GM18508 (cell line): Measurements from ENCODE around the gene HIPK2.
"Not testable (repeated sequence)": the region's sequence is repeated elsewhere in the genome, so short reads cannot be mapped to it uniquely, and the experiment has no call there.

Source experiments
- ATAC-seq: cut with Tn5 transposase; IDR thresholded peaks from one replicate; pipeline ENCODE4 v1.9.1; 2021; ENCODE audit warnings: moderate number of reproducible peaks; ENCODE audit not compliant: insufficient read depth, unreplicated experiment

Gene HIPK2

DNA sequence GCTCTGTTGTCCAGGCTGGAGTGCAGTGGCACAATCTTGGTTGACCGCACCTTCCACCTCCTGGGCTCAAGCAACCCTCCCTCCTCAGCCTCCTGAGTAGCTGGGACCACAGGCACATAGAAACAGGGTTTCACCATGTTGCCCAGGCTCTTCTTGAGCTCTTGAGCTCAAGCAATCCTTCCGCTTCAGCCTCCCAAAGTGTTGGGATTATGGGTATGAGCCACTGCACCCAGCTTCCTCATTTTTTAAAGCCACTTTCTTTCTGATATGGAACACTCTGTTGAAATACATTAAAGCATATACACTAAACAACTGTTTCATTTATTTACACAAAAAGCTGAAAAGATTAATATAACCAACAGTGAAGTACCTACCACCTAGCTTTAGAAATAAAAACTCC lies 137.1 kb downstream of the HIPK2 start:
- ATAC-seq = no peak

DNA sequence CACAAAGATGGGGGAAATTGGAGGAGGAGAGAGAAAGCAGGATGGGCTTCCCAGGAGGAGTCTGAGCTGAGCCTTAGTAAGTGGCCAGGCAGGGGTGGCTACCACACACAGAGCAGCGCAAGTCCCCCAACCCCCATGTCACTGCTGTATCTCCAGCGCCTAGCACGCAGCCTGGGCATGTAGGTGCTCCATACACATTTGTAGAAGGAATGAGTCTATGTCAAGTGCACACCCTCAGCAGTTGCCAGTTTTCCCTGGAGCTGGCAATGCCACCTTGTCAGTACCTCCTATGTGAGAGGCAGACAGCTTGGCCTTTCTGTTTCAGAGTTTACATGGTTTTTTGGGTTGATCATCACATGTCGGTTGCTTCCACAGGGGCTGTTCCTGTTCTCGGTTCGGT lies 138.2 kb downstream of the HIPK2 start:
- ATAC-seq = no peak

DNA sequence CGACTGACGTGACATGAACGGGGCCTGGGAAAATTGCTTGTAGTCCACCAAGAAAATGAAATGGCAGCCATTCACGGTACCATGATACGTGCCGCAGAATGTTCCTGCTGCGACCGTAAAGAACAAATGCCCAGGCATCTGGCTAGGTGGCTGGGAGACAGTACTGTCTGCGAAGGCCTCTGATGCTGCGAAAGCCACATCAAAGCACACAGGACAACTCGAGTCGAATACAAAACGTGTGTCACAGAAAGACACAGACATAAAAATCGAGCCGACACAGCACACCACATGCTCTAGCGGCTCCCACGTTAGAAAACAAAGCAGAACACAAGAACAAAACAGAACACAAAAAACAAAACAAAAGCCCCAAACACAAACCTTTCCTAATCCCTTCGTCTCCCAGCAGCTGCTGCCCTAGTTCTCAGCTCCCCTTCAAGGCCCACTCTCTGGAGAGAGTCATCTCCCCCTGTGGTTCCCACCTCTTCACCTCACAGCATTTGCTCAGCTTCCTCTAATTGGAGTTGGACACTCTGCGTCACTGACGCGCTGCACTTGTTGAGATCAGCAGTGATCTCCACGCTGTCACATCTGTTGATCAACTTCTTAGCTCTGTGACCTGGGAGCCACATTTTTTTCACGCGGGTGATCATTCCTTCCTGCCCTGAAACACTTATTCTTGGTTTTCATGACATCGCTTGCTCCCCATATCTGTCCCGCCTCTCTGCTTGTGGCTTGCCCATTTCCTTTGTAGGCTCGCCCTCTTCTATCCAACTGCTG lies 142.1 kb downstream of the HIPK2 start:
- ATAC-seq = no peak

DNA sequence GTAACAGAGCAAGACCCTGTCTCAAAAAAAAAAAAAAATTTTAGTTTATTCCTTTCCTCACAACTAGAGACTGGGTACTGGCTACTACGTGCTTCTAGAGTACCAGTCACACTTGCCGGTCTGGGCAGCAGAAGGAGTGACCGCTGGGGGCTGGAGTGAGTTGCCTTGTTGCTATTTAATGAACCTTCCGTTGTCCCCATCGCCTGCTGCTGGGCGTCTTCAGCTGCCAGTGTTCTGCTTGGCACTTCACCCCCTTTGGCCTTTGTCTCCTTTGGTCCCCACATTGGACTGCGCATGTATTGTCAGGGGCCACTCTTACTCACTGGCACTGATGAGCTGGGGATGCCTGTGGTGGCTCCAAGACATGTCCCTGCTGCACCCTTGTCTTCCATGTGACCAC lies 143.7 kb downstream of the HIPK2 start:
- no peak for ATAC-seq

DNA sequence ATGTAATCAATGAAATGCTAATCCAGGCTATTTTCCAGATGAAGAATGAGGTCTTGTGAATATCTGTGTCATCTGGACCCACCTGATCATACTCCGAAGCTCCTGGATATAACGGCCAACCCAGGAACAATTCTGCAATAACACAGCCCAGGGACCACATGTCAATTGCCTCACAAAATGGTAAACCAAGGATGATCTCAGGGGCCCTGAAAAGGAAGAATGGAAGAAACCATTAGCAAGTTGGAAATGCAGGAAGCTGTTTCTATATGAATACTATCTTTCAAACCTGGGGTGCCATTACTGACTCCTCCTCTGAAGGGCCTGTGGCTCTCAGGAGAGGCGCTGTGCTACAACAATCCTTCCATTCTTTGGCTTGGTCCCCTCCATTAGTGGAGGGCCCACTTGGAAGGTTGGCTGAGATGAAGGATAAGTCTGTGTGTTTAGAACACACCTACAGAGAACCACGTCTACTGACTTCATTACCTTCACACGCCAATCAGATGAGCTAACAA lies 146.2 kb downstream of the HIPK2 start:
- no peak for ATAC-seq

DNA sequence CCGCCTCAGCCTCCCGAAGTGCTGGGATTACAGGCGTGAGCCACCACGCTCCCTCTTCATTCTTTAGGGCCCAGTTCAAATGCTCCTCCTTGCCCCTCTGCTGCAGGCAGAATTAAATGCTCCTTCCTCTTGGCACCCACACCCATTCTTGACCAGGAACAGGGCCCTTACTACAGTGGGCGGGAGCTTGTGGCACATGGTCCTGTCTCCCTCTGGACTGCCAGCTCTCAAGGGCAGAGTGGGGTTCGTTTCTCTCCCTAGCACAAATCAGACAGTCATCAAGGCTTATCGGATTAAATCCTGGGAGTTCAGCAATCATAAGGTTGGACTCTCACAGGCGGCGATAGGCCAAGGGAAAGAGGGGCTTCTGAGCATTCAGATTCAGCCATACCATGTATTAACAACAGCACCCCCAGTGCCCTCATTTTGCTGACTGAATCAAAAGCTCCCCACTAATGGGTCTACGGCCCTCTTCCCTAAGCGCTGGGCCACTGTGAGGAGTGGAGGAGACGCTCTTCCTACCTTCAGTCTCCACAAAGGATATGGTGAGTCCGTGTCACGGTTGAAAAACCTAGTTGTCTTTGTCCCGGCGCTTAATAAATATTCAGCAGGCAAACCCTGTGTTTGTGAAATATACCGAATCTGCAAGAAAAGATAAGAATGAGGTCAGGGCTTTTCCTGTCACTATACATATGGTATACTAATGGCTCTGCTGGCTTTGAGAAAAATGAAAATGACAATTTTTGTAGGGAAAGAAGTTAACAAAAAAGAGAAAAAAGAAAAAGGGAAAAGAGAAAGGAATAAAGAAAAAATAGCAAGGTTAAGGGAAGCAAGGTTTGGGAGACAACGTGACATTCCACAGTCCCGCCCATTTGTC lies 146.9 kb downstream of the HIPK2 start:
- ATAC-seq = no peak

DNA sequence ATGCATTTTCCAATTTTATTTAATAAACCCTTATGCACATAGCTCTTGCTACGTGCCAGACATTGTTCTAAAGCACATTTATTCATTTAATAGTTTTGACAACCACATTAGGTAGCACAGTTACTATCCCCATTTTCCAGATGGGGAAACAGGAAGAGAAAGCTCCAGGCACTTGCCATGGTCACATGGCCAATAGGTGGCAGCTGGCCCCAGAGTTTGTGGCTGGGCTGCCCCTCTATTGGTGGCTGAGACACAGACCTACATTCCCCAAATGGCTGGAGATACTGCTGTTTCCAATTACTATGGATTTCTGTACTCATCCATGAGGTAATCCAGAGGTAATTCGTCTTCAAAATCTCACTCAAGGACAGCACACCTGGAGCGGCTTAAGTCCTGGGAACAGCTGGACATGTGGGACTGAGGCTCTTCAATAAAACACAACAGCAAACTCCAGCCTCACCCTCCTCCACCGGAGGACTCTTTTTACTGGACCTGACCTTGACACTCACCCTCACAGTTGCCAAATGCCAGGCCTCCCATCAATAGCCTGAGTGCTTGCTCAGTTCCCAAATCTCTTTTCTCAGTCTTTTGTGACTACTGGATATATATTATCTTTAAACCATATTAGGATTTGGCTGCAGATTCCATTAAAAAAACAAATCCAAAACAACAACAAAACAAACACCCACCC lies 148.3 kb downstream of the HIPK2 start:
- no peak for ATAC-seq

DNA sequence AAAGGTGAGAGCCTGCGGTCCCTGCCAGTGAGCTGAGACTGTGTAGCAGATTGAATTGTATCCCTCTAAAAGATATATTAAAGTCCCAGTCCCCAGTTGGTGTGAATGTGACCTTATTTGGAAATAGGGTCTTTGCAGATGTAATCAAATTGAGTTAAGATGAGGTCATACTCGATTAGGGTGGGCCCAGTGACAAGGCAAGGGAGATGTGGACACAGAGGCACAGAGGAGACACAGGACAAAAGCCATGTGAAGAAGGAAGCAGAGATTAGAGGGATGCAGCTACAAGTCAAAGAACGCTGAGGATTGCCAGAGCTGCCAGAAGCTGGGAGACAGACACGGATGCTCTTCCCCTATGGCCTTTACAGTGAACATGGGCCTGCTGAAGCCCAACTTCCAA lies 150.0 kb downstream of the HIPK2 start:
- ATAC-seq = no peak

DNA sequence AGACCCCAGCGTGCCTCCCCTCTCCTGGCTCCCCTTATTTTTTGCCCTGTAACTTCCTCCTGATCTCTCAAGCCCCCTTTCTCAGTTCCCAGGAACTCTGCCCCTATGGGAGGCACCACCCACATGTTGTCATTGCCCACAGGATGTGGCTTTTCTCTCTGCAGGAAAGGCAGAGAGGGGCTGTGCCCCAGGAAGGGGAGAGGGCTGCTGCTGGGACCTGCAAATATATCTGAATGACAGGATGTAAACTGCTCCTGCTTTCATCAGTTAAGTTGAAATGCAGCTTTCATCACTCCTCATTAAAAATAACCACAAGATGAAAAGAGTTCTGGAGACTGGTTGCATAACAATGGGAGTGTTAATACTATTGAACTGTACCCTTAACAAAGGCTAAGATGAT lies 151.0 kb downstream of the HIPK2 start:
- ATAC-seq = no peak

DNA sequence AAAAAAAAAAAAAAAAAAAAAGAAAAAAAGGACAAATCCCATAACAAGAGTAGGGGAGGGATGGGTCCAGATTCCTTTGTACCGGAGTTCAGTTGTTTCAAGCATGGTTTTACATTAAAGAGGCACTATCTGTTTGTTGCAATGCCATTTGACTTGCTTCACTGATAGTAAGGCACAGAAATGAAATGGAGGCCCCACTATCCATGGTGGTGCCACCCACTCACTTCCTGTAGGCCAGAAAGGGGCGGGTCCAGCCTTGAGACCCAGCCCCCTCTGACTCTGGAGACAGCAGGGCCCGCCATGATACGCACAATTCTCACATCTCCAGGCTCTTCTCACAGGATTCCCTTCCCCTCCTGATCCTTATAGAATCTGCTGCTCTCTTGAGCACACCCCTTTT lies 154.3 kb downstream of the HIPK2 start:
- no peak for ATAC-seq

DNA sequence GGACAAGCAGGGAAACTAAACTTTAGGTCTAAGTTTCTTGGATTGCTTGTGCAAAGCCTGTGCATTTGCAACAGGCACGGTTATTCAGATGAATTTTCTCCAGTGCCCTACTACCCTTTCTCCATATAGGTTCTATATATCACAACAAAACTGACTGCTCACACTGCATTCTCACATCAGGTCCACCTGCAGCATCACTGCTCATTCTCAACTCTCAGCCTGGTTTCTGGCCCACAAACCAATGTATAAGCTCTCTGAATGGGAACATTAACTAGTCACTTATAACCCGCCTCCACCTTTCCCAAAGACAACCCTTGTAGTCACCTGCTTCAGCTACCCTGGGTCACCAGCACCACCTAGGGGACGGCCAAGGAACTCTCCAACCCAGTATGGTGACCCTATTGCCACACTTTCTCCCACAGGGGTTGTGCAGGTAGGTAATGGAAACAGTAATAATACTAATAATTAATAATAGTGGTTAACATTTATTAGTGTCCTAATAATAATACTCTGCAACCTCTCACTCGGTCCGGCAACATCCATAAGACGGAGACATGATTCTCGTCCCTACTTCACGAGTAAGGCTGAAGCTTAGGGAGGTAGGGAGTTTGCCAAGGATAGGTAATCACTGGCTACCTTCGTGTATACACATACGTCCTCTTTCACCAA lies 157.0 kb downstream of the HIPK2 start:
- no peak for ATAC-seq

DNA sequence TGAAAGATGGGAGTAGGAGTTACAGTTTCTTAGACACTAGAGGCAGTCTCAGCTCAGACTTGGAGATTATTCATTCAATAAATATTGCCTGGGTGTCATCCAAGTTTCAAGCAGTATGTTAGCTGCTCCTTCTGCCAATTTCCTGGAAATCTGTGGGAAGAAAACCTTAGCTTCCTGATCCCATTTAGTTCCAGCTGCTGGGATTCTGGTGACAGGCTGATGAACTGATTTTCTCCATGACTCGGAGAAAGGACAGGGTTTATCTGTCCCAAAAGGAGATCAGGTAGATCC lies 158.5 kb downstream of the HIPK2 start:
- ATAC-seq = no peak

DNA sequence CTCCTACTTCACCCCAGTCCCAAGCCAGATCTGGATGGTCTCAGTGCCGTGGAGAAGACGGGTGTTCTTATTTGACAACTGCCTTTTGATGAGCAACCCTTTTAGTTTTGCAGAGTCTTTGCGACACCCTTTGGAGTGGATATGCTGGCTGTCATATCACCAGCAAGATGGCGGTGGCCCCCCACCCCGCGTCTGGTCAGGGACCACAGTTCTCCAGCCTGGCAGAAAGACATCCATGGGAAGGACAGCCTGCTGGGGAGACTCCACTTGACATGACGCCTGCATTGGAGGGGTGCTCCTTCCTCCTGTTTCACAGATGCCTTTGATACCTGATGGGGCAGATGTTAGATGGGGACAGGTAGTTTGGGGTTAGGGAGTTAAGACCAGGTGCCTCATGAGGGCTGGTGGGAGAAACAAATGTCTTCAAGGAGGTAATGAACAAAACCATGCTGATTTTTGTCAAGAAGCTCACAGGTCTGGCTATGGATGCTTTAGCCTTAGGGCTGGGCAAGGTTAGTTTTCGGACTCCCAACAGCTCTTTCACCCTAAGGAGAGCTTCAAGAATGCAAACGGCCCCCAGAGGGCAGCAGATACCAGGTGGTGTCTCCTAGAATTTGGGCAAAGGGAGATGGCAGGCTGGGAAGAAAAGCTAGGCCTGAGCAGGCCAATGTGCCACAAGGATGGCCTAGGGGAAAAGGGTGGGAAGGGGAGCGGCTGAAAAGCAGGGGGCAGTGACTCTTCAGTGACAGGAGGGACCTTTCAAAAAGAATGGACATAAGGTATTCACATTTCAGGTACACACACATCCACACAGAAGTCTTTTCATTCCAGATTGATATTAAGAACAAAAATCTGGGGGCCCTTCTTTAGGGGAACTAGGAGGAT lies 159.1 kb downstream of the HIPK2 start:
- no peak for ATAC-seq

DNA sequence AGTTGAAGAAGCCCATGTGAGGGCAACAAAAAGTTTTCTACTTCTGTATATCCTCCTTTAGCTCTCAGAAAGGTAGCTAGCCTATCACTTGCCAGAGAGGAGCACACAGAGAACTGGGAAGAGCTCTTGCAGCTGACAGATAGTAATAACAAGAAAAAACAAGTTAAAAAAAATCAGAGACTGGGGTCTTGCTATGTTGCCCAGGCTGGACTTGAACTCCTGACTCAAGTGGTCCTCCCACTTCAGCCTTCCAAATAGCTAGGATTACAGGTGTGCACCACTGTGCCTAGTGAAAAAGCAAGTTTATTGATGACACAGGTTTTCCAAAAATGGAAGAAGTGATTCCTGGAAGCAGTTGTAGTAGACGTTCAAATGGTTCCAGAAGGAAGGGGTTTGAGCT lies 160.7 kb downstream of the HIPK2 start:
- ATAC-seq = no peak

DNA sequence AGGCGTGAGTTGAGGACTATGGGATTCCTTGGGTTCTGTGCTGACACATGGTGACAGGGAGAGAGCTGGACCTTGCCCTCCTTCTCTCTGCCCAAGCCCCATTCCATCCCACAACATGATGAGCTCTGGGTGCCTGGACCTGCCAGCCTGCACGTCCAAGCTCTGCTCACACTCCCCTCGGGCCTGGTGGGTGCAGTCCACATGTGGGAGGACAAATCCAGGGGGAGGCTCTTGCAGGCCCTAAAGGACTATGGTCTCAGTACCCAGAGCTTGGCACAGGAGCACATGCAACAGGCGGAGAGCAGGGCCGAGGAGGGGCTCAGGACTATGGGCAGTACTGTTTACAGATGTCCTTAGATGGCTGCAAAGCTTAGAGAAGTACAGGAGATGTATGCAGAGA lies 162.9 kb downstream of the HIPK2 start:
- ATAC-seq = no peak

DNA sequence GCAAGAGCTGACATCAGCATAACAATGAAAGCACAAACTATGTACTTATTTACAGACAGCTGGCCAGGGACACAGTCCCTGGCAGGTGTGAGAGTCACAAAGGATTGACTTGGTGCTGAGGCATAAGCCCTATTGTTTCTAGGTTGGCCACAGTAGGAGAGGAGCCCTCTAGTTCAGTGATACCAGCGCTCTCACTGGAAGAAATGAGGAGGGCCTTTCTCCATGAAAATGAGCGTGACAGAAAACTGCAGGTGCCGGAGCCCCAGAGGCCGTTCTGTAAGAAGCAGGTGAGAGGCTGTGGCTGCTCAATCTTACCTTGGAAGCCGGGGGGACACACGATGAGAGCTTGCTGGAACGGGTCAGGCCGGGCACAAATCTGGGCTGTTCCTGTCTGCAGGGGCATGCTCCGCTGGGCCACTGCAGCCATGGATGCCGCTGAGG lies 163.8 kb downstream of the HIPK2 start:
- no peak for ATAC-seq

DNA sequence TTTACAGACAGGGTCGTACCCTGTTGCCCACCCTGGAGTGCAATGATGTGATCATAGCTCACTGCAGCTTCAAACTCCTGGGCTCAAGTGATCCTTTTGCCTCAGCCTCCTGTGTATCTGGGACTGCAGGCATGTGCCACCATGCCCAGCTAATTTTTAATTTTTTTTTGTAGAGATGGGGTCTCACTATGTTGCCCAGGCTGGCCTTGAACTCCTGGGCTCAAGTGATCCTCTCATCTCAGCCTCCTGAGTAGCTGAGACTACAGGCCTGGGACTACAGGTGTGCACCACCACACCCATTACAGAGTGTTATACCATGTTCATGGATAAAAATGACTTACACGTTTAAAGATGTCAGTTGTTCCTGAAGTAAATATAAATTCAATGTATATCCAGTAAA lies 166.2 kb downstream of the HIPK2 start:
- ATAC-seq = not testable (repeated sequence)

DNA sequence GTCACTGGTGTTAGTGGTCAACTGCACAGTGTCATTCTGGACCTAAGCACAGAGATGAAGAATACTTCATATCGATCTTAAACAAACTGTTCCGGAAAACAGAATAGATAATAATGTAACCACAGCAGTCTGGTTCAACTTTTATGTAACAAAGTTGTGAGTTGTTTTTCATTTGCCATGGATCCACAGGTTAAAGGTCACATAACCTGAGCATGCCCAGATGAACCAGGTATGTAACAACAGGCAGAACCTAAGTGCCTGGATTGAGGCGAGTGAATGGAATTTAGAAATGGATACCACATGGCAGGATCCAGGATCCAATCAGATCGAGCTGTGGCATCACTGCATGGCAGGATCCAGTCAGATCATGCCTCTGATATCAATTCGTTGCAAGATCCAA lies 167.2 kb downstream of the HIPK2 start:
- no peak for ATAC-seq

DNA sequence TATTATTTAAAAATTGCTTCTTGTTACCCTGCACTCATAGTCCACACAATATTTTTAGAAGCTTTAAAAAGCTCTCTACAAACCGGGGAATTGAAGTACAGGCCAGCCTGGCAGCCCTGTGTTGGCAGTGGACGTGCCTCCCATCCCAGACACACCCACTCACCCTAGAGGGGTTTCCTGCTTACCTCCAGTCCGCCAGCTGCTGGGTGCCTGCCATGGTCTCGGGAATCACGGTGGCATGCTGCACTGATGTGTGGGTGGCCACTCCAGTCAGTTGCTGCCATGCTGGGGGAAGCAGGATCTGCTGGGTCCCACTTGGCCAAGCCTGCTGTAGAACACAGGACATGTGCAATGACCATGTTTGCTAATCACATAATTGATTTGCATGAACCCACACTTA lies 173.9 kb downstream of the HIPK2 start:
- no peak for ATAC-seq

DNA sequence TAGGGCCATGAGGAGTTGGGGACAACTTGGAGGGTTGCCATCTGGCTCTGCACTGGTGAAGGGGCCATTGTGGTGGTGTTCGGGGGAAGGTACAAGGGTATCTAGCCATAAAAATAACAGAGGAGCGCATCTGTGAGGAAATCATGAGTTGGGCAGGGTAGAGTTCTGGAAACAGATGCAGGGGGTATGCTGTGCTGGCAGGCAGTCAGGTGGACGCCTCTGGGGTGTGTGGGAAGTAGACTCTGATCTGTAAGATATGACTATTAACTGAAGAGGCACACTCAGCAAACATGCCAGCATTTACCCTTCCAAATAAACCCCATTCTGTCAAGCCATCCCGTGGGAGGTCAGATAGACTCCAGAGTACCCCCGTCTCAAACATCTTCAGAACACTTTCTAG lies 174.5 kb downstream of the HIPK2 start:
- ATAC-seq = no peak
